T-helper 1 cell treated with Interleukin-12 subunit alpha and Interleukin-12 subunit beta and Interleukin-4 antibody, amounts not matched to agents 30 μg/mL and 1 μg/mL, for 36 hours (primary cell): ENCODE results near the gene CDK6.
"Not testable (repeated sequence)": the region's sequence is repeated elsewhere in the genome, so short reads cannot be mapped to it uniquely, and the experiment has no call there.

Experiments
- H3K27ac Mint-ChIP-seq: one replicate; pipeline ENCODE4 v1.8.0; 2021; ENCODE audit warnings: mild to moderate bottlenecking, mixed read lengths
- H3K27me3 Mint-ChIP-seq: one replicate; pipeline ENCODE4 v1.8.0; 2021; ENCODE audit warnings: low read depth, mixed read lengths
- H3K36me3 Mint-ChIP-seq: one replicate; pipeline ENCODE4 v1.8.0; 2021; ENCODE audit warnings: low read depth, mixed read lengths
- H3K4me1 Mint-ChIP-seq: one replicate; pipeline ENCODE4 v1.8.0; 2021; ENCODE audit warnings: low read depth, mixed read lengths
- H3K4me3 Mint-ChIP-seq: one replicate; pipeline ENCODE4 v1.8.0; 2021; ENCODE audit warnings: mild to moderate bottlenecking, moderate library complexity, mixed read lengths
- H3K9me3 Mint-ChIP-seq: one replicate; pipeline ENCODE4 v1.8.0; 2021; ENCODE audit warnings: mixed read lengths

CDK6 gene

DNA sequence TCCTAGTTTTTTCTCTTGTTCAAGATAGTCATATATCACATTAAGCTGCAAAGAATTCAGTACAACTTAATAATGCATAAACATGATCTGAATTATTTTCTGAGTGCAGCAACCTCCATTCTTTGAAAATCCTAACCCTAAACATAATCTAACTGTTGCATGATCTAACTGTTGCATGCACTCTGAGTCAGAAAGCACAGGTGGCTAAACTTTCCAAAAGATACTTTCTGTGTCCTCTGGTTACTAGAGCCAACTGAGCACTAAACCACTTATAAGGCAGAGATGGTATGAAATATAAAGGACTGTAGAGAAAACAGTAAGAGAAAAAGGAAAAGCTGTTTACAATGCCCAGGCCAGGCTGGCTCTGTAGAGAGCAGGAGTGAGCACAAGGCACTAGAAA lies 223.2 kb downstream of the CDK6 start:
- Mint-ChIP-seq H3K36me3 (peaks cover 50% of the 10 kb centered on the region), H3K9me3 (no peaks in the 10 kb centered on the region), H3K4me3 (no peak overlapping the region), H3K27me3 (no peaks in the 10 kb centered on the region), H3K27ac (peak overlapping the region; percentile 58), H3K4me1 (peaks cover 31% of the 10 kb centered on the region)

- Mint-ChIP-seq H3K9me3 (no peaks in the 10 kb centered on the region), H3K4me1 (peaks cover 31% of the 10 kb centered on the region), H3K27ac (peak overlapping the region; percentile 61), H3K36me3 (peaks cover 45% of the 10 kb centered on the region), H3K4me3 (no peak overlapping the region), H3K27me3 (no peaks in the 10 kb centered on the region)
Measured at GRCh38 chr7:92612501-92612900, 223.9 kb downstream of the CDK6 start.

- Mint-ChIP-seq H3K36me3 (peaks cover 40% of the 10 kb centered on the region), H3K27me3 (no peaks in the 10 kb centered on the region), H3K4me1 (peaks cover 31% of the 10 kb centered on the region), H3K4me3 (no peak overlapping the region), H3K9me3 (no peaks in the 10 kb centered on the region), H3K27ac (peak overlapping the region; percentile 61)
Measured at GRCh38 chr7:92611735-92612134, 224.6 kb downstream of the CDK6 start.

DNA sequence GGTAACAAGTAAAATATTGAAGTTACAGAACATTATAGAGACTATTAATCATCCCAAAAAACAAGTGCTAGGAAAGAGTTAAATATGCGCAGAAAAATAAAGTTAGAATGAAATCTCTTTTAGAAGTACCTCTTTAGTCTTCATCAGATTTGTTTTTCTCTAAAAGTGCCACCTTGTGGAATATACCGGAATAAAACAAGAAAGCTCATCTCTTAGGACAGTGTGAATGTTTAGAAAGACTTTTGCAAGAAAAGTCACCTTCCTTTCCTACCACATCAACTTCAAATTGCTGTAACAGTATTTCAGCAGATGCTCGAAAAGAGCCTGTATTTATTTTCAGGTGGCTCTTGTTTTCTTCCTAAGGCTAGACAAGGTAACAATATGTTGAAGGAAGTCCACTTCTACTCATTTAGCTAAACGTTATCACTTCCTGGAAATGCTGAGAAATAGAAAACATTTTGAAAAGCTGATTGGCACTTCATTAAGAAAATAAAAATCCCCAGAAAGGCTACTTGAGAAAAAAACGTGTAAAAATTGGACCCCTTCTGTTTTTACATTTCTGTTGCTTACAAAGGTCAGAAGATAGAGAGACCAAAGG lies 226.4 kb downstream of the CDK6 start:
- Mint-ChIP-seq H3K27ac (peak overlapping the region; percentile 37), H3K9me3 (no peaks in the 10 kb centered on the region), H3K36me3 (peaks cover 32% of the 10 kb centered on the region), H3K27me3 (no peaks in the 10 kb centered on the region), H3K4me3 (no peak overlapping the region), H3K4me1 (peaks cover 26% of the 10 kb centered on the region)

GRCh38 chr7:92608380-92609322 lies 227.7 kb downstream of the CDK6 start:
- no peaks in the 10 kb centered on the region for H3K9me3 Mint-ChIP-seq
- no peak overlapping the region for H3K27ac Mint-ChIP-seq
- H3K27me3 Mint-ChIP-seq = no peaks in the 10 kb centered on the region
- H3K4me1 Mint-ChIP-seq = peaks cover 23% of the 10 kb centered on the region
- peaks cover 22% of the 10 kb centered on the region for H3K36me3 Mint-ChIP-seq
- no peak overlapping the region for H3K4me3 Mint-ChIP-seq

- H3K27me3 Mint-ChIP-seq = no peaks in the 10 kb centered on the region
- peaks cover 13% of the 10 kb centered on the region for H3K36me3 Mint-ChIP-seq
- peaks cover 13% of the 10 kb centered on the region for H3K4me1 Mint-ChIP-seq
- H3K4me3 Mint-ChIP-seq = no peak overlapping the region
- H3K27ac Mint-ChIP-seq = no peak overlapping the region
- no peaks in the 10 kb centered on the region for H3K9me3 Mint-ChIP-seq
Measured at GRCh38 chr7:92606985-92607384, 229.4 kb downstream of the CDK6 start.

GRCh38 chr7:92604517-92604916 lies 231.9 kb downstream of the CDK6 start:
- not testable (repeated sequence) for H3K4me3 Mint-ChIP-seq, H3K9me3 Mint-ChIP-seq, H3K4me1 Mint-ChIP-seq, H3K27ac Mint-ChIP-seq, H3K27me3 Mint-ChIP-seq, H3K36me3 Mint-ChIP-seq

GRCh38 chr7:92603089-92603445 lies 233.3 kb downstream of the CDK6 start:
- no peak overlapping the region for H3K4me3 Mint-ChIP-seq
- H3K9me3 Mint-ChIP-seq = no peaks in the 10 kb centered on the region
- H3K4me1 Mint-ChIP-seq = no peaks in the 10 kb centered on the region
- H3K27me3 Mint-ChIP-seq = no peaks in the 10 kb centered on the region
- H3K27ac Mint-ChIP-seq = no peak overlapping the region
- H3K36me3 Mint-ChIP-seq = peaks cover 6% of the 10 kb centered on the region

DNA sequence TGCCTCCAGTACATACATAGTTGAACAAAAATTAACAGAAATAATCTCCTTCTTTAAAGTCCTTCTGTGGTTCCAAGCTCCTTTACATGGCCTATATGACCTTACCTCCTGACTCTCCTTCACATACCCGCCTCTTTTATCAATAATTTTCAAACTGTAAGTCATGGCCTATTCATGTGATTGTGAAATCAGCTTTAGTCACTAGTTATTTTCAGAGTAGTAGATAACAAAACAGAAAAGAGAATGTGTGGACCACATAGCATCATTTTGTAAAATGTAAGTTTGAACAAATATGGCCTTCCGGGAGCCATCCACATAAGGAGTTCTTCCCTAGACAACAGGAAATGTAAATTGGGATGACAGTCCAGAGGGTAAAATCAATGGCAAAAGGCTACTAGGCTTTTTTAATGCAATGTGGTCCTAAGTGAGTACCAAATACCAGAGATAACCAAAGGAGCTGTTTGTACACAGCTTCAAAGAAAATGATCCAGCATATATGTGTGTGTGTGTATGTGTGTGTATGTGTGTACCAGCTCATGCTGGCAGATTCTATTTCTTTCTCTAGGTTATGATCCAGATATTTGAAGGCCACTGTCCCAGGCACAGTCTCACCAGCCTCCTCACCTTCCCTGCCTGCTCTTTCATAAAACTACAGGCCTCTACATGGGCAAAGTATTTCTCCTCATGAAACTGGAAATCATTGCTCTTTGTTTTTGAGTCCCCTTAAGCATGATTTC lies 233.9 kb downstream of the CDK6 start:
- Mint-ChIP-seq H3K27ac (no peak overlapping the region), H3K27me3 (no peaks in the 10 kb centered on the region), H3K36me3 (peaks cover 5% of the 10 kb centered on the region), H3K4me1 (no peaks in the 10 kb centered on the region), H3K9me3 (no peaks in the 10 kb centered on the region), H3K4me3 (no peak overlapping the region)

GRCh38 chr7:92598310-92598981 lies 237.9 kb downstream of the CDK6 start:
- Mint-ChIP-seq H3K4me3 (no peak overlapping the region), H3K36me3 (peaks cover 2% of the 10 kb centered on the region), H3K4me1 (no peaks in the 10 kb centered on the region), H3K27ac (no peak overlapping the region), H3K27me3 (no peaks in the 10 kb centered on the region), H3K9me3 (no peaks in the 10 kb centered on the region)

GRCh38 chr7:92595281-92595680 lies 241.1 kb downstream of the CDK6 start:
- no peak overlapping the region for H3K4me3 Mint-ChIP-seq
- H3K27ac Mint-ChIP-seq = no peak overlapping the region
- H3K36me3 Mint-ChIP-seq = no peaks in the 10 kb centered on the region
- no peaks in the 10 kb centered on the region for H3K9me3 Mint-ChIP-seq
- peaks cover 3% of the 10 kb centered on the region for H3K4me1 Mint-ChIP-seq
- H3K27me3 Mint-ChIP-seq = peaks cover 4% of the 10 kb centered on the region

DNA sequence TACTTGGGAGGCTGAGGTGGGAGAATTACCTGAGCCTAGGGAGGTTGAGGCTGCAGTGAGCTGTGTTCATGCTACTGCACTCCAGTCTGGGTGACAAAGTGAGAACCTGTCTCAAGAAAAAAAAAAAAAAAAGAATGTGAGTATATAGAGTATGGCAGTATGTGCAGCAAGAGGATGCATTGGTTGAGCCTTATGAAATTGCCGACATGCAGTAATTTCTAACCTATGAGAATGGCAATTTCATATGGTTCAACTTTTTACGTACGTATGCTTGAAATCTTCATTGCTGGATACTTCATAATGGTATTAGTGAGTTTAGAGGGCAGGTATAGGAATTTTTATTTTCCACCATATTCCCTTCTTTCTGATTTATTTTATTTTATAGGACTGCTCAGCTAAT lies 241.6 kb downstream of the CDK6 start:
- H3K9me3 Mint-ChIP-seq = no peaks in the 10 kb centered on the region
- H3K27me3 Mint-ChIP-seq = peaks cover 4% of the 10 kb centered on the region
- H3K4me1 Mint-ChIP-seq = peaks cover 3% of the 10 kb centered on the region
- no peaks in the 10 kb centered on the region for H3K36me3 Mint-ChIP-seq
- no peak overlapping the region for H3K4me3 Mint-ChIP-seq
- no peak overlapping the region for H3K27ac Mint-ChIP-seq

DNA sequence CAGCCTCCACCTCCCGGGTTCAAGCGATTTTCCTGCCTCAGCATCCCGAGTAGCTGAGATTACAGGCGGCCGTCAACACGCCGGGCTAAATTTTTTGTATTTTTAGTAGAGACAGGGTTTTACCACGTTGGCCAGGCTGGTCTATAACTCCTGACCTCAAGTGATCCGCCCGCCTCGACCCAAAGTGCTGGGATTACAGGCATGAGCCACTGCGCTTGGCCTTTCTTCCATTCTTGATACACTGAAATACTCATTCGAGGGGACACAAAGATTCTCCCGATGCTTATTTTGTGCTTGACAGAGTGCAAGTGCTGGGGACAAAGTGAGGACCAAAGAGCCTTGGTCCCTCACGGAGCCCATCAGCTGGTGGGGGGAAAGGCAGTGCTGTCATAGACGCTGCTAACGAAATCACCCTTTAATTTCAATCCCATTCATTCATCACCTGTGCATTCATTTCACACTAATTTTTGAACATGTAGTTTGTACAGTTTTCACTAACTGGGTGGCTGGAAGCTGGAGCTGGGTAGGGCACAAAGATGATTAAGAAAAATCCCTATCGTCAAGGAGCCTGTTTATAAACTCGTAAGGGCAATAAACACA lies 245.6 kb downstream of the CDK6 start:
- Mint-ChIP-seq H3K36me3 (peaks cover 15% of the 10 kb centered on the region), H3K9me3 (no peaks in the 10 kb centered on the region)

DNA sequence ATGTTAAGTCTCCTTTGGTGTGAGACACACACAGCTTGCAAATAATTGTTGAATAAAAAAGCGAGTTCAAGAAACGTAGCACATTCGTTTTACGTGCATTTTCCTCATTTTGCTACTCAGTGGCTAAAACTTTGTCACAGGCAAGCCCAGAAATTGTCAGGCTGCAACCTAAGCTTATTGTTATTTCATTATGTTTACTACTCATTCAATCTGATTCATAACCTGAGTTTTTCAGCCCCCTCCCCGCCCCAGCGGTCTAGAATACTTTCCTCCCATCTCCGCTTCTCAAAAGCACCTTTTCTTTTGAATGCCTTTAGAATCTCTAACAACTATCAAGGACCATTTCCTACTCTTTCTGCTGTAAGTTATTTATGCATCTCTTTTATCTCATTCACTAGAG lies 247.3 kb downstream of the CDK6 start:
- peaks cover 4% of the 10 kb centered on the region for H3K27me3 Mint-ChIP-seq
- H3K36me3 Mint-ChIP-seq = peaks cover 22% of the 10 kb centered on the region
- peaks cover 40% of the 10 kb centered on the region for H3K4me1 Mint-ChIP-seq

More for the DNA sequence above, 245.6 kb downstream of the CDK6 start:
- peak overlapping the region; percentile 96 for H3K27ac Mint-ChIP-seq
- H3K4me3 Mint-ChIP-seq = peak overlapping the region; percentile 89
- peaks cover 4% of the 10 kb centered on the region for H3K27me3 Mint-ChIP-seq
- H3K4me1 Mint-ChIP-seq = peaks cover 29% of the 10 kb centered on the region

More for the DNA sequence above, 247.3 kb downstream of the CDK6 start:
- Mint-ChIP-seq H3K9me3 (no peaks in the 10 kb centered on the region), H3K27ac (peak overlapping the region; percentile 96), H3K4me3 (peak overlapping the region; percentile 89)
